ENCODE results near the gene GASK1A. TPM values are rescaled to one million over a fixed set of nuclear protein-coding genes. Genes with fewer than 3 reads are reported as not detected.

The GASK1A gene
- total RNA-seq, 1 experiment from 2014 or later, result 5.4 TPM

DNA sequence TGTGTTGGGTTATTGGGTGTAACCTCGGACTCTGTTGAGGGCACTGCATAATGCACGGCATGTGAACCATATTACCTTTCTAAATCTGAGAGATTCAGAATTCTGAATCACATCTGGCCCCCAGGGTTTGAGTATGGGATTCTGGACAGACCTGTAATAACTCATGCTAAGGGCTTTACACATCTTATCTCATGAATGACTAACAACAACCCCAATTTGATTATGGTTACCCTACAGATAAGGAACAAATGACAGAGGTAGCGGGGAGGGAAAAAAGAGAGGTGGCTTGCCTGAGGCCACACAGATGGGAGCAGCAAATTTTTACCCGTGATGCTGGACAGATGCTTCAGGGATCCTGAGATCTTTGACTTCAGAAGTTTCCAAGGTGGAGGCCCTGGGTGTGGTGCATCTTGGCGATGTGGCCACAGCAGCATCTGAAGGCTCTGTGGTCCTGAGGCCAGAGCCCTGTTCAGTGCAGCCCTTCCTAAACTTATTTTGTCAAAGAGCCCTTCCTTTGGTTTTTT, 83.0 kb downstream of the GASK1A start:
- Histone ChIP-seq H2BK12ac (ENCODE audit: insufficient read length, low read depth, low read length) (no peak overlapping the region), H3K27ac (ENCODE audit: insufficient read length, low read depth, low read length) (no peak overlapping the region), H3T11ph (ENCODE audit: low read length) (no peak overlapping the region), H3K79me1 (ENCODE audit: insufficient read depth, low read depth, low read length, poor library complexity, severe bottlenecking) (no peaks in the 10 kb centered on the region), H3K9me3 (ENCODE audit: control insufficient read depth, low read depth, low read length) (no peaks in the 10 kb centered on the region), H4K5ac (ENCODE audit: insufficient read length, low read depth, low read length) (no peak overlapping the region), H3K9ac (ENCODE audit: extremely low read depth, insufficient read length, low read length) (no peak overlapping the region), H2BK15ac (ENCODE audit: low read depth, low read length) (no peak overlapping the region), H3K23me2 (ENCODE audit: insufficient read length, low read depth, low read length, poor library complexity, severe bottlenecking) (no peaks in the 10 kb centered on the region), H3K56ac (ENCODE audit: insufficient read length, low read depth, low read length) (no peak overlapping the region), H2BK120ac (ENCODE audit: low read depth, low read length, poor library complexity, severe bottlenecking) (no peak overlapping the region), H4K20me1 (ENCODE audit: control insufficient read depth, insufficient read depth, insufficient read length) (no peaks in the 10 kb centered on the region), H2AK5ac (ENCODE audit: insufficient read length, low read length) (no peak overlapping the region), H4K8ac (replicated peaks; ENCODE audit: insufficient read length, low read depth, low read length) (no peak overlapping the region), H2BK20ac (ENCODE audit: low read depth, low read length, poor library complexity, severe bottlenecking) (no peak overlapping the region), H3K4ac (ENCODE audit: low read depth, low read length) (no peak overlapping the region), H4K91ac (ENCODE audit: insufficient read length, low read depth, low read length) (no peak overlapping the region), H3K4me2 (ENCODE audit: insufficient read depth, insufficient read length, low read length) (no peak overlapping the region), H3K4me1 (ENCODE audit: insufficient read depth, low read length) (no peaks in the 10 kb centered on the region), H3K18ac (ENCODE audit: insufficient read length, low read depth, low read length) (no peak overlapping the region), H2BK5ac (ENCODE audit: insufficient read length, low read length) (no peak overlapping the region), H3K27me3 (ENCODE audit: insufficient read depth, low read length) (no peaks in the 10 kb centered on the region), H3K79me2 (ENCODE audit: insufficient read depth, low read length) (no peaks in the 10 kb centered on the region), H3K23ac (ENCODE audit: insufficient read length, low read depth, low read length) (no peak overlapping the region), H2AFZ (ENCODE audit: low read length) (no peak overlapping the region), H3K14ac (ENCODE audit: insufficient read depth, low read length) (no peak overlapping the region)
- Mint-ChIP-seq H3K27ac (no peak overlapping the region), H3K9me3 (peaks cover 20 to 27% of the 10 kb centered on the region in 2 experiments), H3K4me1 (peaks cover 9 to 15% of the 10 kb centered on the region in 2 experiments), H3K4me3 (no peak overlapping the region), H3K36me3 (ENCODE audit: insufficient read depth in 1 of 3, low read depth in 3 of 3) (peaks cover 24 to 34% (median 27%) of the 10 kb centered on the region in 3 experiments), H3K27me3 (ENCODE audit: low read depth) (no peaks in the 10 kb centered on the region; the same call in 1 of the 2 replicates)
- DNase-seq, result no peak
- WGBS (ENCODE audit: extremely low coverage, insufficient read length, low lambda C conversion rate), result no CpG with 5 or more reads among the region's 5 CpGs
- TF ChIP-seq, protein P1, sequence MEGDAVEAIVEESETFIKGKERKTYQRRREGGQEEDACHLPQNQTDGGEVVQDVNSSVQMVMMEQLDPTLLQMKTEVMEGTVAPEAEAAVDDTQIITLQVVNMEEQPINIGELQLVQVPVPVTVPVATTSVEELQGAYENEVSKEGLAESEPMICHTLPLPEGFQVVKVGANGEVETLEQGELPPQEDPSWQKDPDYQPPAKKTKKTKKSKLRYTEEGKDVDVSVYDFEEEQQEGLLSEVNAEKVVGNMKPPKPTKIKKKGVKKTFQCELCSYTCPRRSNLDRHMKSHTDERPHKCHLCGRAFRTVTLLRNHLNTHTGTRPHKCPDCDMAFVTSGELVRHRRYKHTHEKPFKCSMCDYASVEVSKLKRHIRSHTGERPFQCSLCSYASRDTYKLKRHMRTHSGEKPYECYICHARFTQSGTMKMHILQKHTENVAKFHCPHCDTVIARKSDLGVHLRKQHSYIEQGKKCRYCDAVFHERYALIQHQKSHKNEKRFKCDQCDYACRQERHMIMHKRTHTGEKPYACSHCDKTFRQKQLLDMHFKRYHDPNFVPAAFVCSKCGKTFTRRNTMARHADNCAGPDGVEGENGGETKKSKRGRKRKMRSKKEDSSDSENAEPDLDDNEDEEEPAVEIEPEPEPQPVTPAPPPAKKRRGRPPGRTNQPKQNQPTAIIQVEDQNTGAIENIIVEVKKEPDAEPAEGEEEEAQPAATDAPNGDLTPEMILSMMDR (conservative IDR thresholded peaks at IDR 0.05), result no peak

All from H9 (cell line).